Left renal pelvis (tissue), 4 donors: ENCODE measurements around the gene LAMC3. TPM values are rescaled to one million over a fixed set of nuclear protein-coding genes. Genes with fewer than 3 reads are reported as not detected.

Experiments
- DNase-seq, 4 donors: peaks; one replicate each; pipeline ENCODE4 v3.0.0-alpha.2; 2013; ENCODE audit warnings: low read depth in 4 of 4, low spot score in 3 of 4
- polyA plus RNA-seq, 4 donors: library from polyadenylated mRNA; unstranded; fragments of 120-200 nt; gene quantifications; one replicate each; pipeline ENCODE4 v1.2.1, GENCODE V29; 2013; ENCODE audit not compliant: insufficient read length in 4 of 4

The LAMC3 gene
- polyA plus RNA-seq, result 10 to 100 TPM in 3 of 4 donors, 1 to 10 TPM in 1; 1.8 to 33.9 (median 23.3) TPM

GRCh38 chr9:131008909-131009618, at the start of gene LAMC3:
TSS of gene LAMC3 (plus strand) at chr9:131009174. CDS start at chr9:131009215, 41 bp downstream.
- no peak for DNase-seq

GRCh38 chr9:130959809-130960334, 49.1 kb upstream of the LAMC3 start:
- DNase-seq, result no peak

GRCh38 chr9:130960522-130961378, 48.2 kb upstream of the LAMC3 start:
- no peak for DNase-seq

DNA sequence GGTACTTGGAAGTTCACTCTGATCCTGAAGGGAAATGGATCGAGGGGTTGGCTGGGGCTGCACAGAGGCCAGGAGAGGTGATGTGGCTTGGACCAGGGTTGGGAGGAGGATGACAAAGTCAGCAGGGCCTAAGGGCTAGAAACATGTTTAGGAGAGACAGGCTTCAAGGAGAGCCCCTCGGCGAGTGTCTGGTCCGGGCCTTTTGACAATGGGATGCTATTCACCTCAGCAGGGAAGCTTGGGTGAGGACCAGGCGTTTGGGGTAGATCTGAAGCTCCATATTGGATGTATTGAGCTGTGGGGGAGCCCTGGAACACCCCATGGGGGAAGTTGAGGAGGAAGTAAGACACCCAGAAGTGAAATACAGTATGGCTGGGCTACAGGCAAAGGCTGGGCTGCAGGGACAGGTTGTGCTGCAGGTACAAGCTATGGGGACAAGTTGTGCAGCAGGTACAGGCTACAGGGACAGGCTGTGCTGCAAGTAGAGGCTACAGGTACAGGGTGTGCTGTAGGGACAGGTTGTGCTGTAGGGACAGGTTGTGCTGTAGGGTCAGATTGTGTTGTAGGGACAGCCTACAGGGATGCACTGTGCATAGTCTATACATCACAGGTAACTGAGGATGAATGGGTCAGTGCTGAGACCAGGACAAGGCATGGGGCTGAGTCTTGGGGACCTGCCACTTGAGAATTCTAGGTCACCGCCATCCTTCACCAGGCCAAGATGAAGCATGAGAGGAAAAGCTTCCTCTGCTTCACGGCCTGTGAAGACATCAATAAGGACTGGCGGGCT, 47.3 kb upstream of the LAMC3 start:
- no peak for DNase-seq

- no peak for DNase-seq
Observed at GRCh38 chr9:130962418-130963316, 46.3 kb upstream of the LAMC3 start.

GRCh38 chr9:130963337-130963908, 45.6 kb upstream of the LAMC3 start:
- no peak for DNase-seq

- no peak for DNase-seq
Observed at GRCh38 chr9:130963916-130964315, 45.1 kb upstream of the LAMC3 start.

- no peak for DNase-seq
Observed at GRCh38 chr9:130965680-130966079, 43.3 kb upstream of the LAMC3 start.

DNA sequence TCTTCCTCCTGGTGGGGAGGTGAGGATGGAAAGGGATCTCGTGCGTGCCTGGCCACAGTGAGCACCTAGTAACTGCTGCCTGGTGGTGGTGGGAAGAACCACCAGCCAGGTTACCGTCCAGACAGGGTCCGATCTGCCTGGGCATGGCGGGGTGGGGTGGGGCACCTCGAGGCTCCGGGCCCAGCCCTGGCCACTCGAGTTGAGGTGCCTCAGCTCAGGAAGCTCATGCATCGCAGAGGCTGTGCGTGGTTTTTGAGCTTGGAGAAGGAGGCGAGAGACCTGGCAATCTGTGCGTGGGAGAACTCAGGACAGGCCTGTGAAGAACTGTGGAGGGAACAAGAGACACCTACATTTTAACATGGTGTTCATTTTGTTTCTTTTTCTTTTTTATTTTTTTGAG, 38.9 kb upstream of the LAMC3 start:
- DNase-seq, result no peak

DNA sequence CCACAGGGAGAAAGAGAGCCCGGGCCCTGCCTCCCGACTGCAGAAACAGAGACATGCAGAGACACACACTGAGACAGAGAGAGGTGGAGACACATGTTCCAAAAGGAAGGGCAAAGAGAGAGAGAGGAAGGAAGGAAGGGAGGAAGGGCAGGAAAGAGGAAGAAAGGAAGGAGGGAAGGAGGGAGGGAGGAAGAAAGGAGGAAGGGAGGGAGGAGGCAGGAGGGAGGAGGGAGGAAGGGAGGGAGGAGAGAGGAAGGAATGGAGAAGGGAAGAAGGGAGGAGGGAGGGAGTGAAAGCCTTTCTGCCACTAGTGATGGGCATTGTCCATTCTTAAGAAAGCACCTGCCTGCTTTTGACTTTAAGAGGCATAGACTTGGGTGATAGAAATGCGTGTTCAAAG, 38.1 kb upstream of the LAMC3 start:
- no peak for DNase-seq

DNA sequence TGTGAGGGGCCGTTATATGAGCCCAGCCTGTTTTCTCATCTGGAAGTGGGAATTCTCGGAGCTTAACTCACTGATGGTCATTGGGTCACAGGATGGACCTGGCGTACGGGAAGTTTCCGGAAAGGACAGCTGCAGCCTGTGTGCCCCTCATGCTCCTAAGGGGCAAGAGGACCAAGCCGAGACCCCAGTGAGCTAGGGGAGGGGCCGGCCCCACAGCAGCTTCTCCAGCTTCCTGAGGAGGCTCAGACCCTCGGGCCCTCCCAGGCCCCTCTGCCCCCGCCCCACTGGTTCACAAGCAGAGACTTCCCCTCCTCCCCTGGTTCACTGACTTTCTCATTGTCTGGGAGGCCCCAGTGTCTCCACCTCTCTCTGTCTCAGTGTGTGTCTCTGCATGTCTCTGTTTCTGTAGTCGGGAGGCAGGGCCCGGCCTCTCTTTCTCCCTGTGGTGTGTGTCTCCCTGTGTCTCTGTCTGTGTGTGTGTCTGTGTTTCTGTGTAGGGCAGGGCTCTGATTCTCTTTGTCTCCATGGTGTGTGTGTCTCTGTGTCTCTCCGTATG, 37.6 kb upstream of the LAMC3 start:
- DNase-seq, result no peak

GRCh38 chr9:130972277-130972956, 36.6 kb upstream of the LAMC3 start:
- DNase-seq, result no peak

DNA sequence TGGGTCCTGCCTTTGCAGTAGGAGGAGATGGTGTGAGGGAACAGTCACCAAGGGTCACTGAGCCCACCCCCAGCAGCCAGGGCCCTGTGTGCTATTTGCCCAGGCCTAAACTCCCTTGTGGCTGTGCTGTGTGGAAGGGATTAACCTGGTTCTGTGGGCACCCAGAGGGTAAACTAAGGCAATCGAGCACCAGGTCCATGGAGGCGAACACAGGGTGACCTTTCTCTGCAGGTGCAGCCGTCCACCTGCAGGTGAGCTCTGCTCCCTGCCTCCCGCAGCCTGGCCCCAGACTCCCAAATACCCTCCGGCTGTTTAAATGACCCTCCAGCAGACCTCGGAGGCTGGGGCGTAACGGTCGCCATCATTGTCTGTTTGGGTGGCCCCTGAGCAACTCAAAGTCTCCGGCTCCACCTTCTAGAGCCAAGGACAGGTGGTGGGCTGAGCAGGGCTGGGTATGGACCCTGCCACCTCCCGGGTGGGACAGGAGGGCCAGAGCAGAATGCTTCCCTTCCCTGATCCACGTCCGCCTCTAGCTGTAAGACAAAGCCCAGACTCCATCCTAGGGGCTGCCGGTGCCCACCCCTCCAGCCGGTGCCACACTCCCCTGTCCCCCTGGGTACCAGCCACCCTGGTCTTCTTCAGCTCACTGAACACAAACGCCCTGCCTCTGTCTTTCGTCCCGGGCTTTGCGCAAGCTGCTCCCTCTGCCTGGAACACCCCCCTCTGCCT, 35.9 kb upstream of the LAMC3 start:
- DNase-seq, result no peak

- DNase-seq, result no peak
Observed at GRCh38 chr9:130973686-130974281, 35.2 kb upstream of the LAMC3 start.

GRCh38 chr9:130974697-130975096, 34.3 kb upstream of the LAMC3 start:
- no peak for DNase-seq

- DNase-seq, result no peak
Observed at GRCh38 chr9:130975156-130975555, 33.8 kb upstream of the LAMC3 start.
